ENCODE data around the gene AKR1C1.

DNA sequence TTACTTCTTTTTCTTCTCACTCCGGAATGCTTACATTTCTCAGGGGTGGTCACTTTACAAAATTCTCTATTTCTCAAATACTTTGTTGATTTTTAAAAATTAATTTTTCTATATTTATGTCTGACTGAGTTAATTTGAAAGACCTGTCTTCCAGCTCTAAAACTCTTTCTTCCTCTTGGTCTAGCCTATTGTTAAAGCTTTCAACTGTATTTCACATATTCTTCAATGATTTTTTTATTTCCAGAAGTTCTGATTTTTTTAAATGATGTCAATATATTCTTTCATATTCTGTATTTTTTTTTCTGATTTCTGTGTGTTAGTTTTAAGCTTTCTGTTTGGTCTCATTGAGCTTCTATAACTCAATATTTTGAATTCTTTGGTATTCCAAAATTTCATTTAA is 67.8 kb downstream of the AKR1C1 start:
- TF ChIP-seq, protein P1, sequence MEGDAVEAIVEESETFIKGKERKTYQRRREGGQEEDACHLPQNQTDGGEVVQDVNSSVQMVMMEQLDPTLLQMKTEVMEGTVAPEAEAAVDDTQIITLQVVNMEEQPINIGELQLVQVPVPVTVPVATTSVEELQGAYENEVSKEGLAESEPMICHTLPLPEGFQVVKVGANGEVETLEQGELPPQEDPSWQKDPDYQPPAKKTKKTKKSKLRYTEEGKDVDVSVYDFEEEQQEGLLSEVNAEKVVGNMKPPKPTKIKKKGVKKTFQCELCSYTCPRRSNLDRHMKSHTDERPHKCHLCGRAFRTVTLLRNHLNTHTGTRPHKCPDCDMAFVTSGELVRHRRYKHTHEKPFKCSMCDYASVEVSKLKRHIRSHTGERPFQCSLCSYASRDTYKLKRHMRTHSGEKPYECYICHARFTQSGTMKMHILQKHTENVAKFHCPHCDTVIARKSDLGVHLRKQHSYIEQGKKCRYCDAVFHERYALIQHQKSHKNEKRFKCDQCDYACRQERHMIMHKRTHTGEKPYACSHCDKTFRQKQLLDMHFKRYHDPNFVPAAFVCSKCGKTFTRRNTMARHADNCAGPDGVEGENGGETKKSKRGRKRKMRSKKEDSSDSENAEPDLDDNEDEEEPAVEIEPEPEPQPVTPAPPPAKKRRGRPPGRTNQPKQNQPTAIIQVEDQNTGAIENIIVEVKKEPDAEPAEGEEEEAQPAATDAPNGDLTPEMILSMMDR (IDR thresholded peaks at IDR 0.05; ENCODE audit: insufficient read depth, low read depth, low read length) = no peak
- TF ChIP-seq EZH2 (IDR thresholded peaks at IDR 0.05; ENCODE audit: insufficient read depth, low read length) = no peak

Data from astrocyte (in vitro differentiated cells and primary cell).